ENCODE results near the gene DCANP1. TPM values are rescaled to one million over a fixed set of nuclear protein-coding genes. Genes with fewer than 3 reads are reported as not detected.

Gene DCANP1
- total and polyA plus RNA-seq, 2 of the 13 experiments (the other 11 are each of a cell fraction or from before 2014, with no cell fraction given), result not detected

GRCh38 chr5:135458356-135458755, 11.2 kb upstream of the DCANP1 start (continued):
- TF ChIP-seq, protein P1, sequence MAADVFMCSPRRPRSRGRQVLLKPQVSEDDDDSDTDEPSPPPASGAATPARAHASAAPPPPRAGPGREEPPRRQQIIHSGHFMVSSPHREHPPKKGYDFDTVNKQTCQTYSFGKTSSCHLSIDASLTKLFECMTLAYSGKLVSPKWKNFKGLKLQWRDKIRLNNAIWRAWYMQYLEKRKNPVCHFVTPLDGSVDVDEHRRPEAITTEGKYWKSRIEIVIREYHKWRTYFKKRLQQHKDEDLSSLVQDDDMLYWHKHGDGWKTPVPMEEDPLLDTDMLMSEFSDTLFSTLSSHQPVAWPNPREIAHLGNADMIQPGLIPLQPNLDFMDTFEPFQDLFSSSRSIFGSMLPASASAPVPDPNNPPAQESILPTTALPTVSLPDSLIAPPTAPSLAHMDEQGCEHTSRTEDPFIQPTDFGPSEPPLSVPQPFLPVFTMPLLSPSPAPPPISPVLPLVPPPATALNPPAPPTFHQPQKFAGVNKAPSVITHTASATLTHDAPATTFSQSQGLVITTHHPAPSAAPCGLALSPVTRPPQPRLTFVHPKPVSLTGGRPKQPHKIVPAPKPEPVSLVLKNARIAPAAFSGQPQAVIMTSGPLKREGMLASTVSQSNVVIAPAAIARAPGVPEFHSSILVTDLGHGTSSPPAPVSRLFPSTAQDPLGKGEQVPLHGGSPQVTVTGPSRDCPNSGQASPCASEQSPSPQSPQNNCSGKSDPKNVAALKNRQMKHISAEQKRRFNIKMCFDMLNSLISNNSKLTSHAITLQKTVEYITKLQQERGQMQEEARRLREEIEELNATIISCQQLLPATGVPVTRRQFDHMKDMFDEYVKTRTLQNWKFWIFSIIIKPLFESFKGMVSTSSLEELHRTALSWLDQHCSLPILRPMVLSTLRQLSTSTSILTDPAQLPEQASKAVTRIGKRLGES (CRISPR knock-in tag; IDR thresholded peaks at IDR 0.05; ENCODE audit: borderline replicate concordance), result no peak

- FAIRE-seq, result peak; percentile 91
- Histone ChIP-seq H3K79me2 (ENCODE audit: insufficient read depth, low read length) (no peaks in the 10 kb centered on the region), H3K4me1 (ENCODE audit: insufficient read depth, low read length) (no peaks in the 10 kb centered on the region), H3K9ac (ENCODE audit: insufficient read depth, low read depth, low read length) (no peak overlapping the region), H3K9me3 (ENCODE audit: low read length) (no peaks in the 10 kb centered on the region), H4K20me1 (ENCODE audit: insufficient read depth, low read length) (no peaks in the 10 kb centered on the region), H3K27me3 (ENCODE audit: control insufficient read depth in 1 of 2, insufficient read depth in 2 of 2, low read length in 2 of 2) (peaks cover 2 to 8% of the 10 kb centered on the region in 2 experiments; a peak in 2 of 5 replicates), H3K4me3 (replicated peaks in 1 of 3; ENCODE audit: insufficient read depth in 1 of 3, low read depth in 2 of 3, low read length in 3 of 3) (no peak overlapping the region), H3K4me2 (ENCODE audit: low read depth, low read length) (no peak overlapping the region), H2AFZ (ENCODE audit: low read length) (no peak overlapping the region), H3K36me3 (replicated peaks in 1 of 2; ENCODE audit: control insufficient read depth in 1 of 2, insufficient read depth in 2 of 2, low read length in 2 of 2) (no peaks in the 10 kb centered on the region), H3K27ac (ENCODE audit: extremely low read length, insufficient read depth, low read length) (no peak overlapping the region)
- BruUV-seq (replicated peaks), result no TSS peak
- intact Hi-C loops (cut with micrococcal nuclease; ENCODE audit: unreplicated experiment), result no loop called here
- peak; percentile 56 for DNase-seq (ENCODE audit: low spot score)
- CTCF ChIA-PET (ENCODE audit: low intra/inter-chr PET ratio, low total read pairs), result interaction anchor here (0.7 to 1.5 kb wide), 4 partner anchors 8 to 109 kb away, joined by 3 to 8 read pairs (median 3); no protein-coding TSS in a partner anchor
- POLR2A ChIA-PET, result no interaction called here
- WGBS (ENCODE audit: low lambda C conversion rate), result 57% methylated on average over 3 of the region's 9 CpGs
- in situ Hi-C loops (cut with HindIII; ENCODE audit: extremely low pct_ligation_motif_present, low pct_unique_long_range_greater_than_20kb), result loop anchor here (5.0 to 25.0 kb wide), 2 partner anchors 280 to 375 kb away; partner anchors contain the start of gene SLC25A48
- ATAC-seq, result peak; percentile 88
- TF ChIP-seq ZKSCAN1 (IDR thresholded peaks at IDR 0.05; ENCODE audit: low read length), result no peak
- TF ChIP-seq ZNF839 (CRISPR knock-in tag; IDR thresholded peaks at IDR 0.05; ENCODE audit: borderline replicate concordance), result no peak
- no peak for TF ChIP-seq MLX (CRISPR knock-in tag; IDR thresholded peaks at IDR 0.05)
- TF ChIP-seq ZKSCAN8 (CRISPR knock-in tag; IDR thresholded peaks at IDR 0.05; ENCODE audit: borderline replicate concordance), result no peak
- TF ChIP-seq CENPX (CRISPR knock-in tag; IDR thresholded peaks at IDR 0.05), result no peak
- no peak for TF ChIP-seq ZNF224 (CRISPR knock-in tag; IDR thresholded peaks at IDR 0.05)
- no peak for TF ChIP-seq FOXK2 (IDR thresholded peaks at IDR 0.05)
- no peak for TF ChIP-seq CHD2 (IDR thresholded peaks at IDR 0.05; ENCODE audit: low read depth, low read length)
- no peak for TF ChIP-seq CBX1 (IDR thresholded peaks at IDR 0.05; ENCODE audit: low read depth)
- TF ChIP-seq CBX5 (CRISPR knock-in tag; IDR thresholded peaks at IDR 0.05; ENCODE audit: borderline replicate concordance), result 0 out of 2 replicates have a peak, but pooled peaks have one; percentile 38
- TF ChIP-seq AHR (CRISPR knock-in tag; IDR thresholded peaks at IDR 0.05), result no peak
- no peak for TF ChIP-seq ZIK1 (CRISPR knock-in tag; IDR thresholded peaks at IDR 0.05; ENCODE audit: borderline replicate concordance, low read depth)
- no peak for TF ChIP-seq TFDP2 (CRISPR knock-in tag; IDR thresholded peaks at IDR 0.05)
- TF ChIP-seq ZNF879 (CRISPR knock-in tag; IDR thresholded peaks at IDR 0.05), result no peak
- TF ChIP-seq HMG20B (CRISPR knock-in tag; conservative IDR thresholded peaks at IDR 0.05), result no peak
- TF ChIP-seq, protein P2, sequence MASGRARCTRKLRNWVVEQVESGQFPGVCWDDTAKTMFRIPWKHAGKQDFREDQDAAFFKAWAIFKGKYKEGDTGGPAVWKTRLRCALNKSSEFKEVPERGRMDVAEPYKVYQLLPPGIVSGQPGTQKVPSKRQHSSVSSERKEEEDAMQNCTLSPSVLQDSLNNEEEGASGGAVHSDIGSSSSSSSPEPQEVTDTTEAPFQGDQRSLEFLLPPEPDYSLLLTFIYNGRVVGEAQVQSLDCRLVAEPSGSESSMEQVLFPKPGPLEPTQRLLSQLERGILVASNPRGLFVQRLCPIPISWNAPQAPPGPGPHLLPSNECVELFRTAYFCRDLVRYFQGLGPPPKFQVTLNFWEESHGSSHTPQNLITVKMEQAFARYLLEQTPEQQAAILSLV (CRISPR knock-in tag; IDR thresholded peaks at IDR 0.05; ENCODE audit: borderline replicate concordance), result no peak
- TF ChIP-seq HOXA3 (CRISPR knock-in tag; IDR thresholded peaks at IDR 0.05), result no peak
- TF ChIP-seq GFI1 (CRISPR knock-in tag; IDR thresholded peaks at IDR 0.05; ENCODE audit: borderline replicate concordance), result no peak
Measured at GRCh38 chr5:135457424-135458071, 10.4 kb upstream of the DCANP1 start.

Measured in HepG2 (cell line).